ENCODE measurements around the gene COG5. TPM values are rescaled to one million over a fixed set of nuclear protein-coding genes. Genes with fewer than 3 reads are reported as not detected.

COG5 gene
- total and polyA plus RNA-seq, 2 of the 4 experiments (the other 2 are of a cell fraction): 18.5 to 27.4 TPM

GRCh38 chr7:107319724-107320228 is 243.9 kb downstream of the COG5 start:
- Histone ChIP-seq H3K27ac (ENCODE audit: insufficient read depth, low read length) (no peak overlapping the region), H4K91ac (ENCODE audit: insufficient read depth, low read depth, low read length) (no peak overlapping the region), H4K8ac (ENCODE audit: low read depth in 2 of 2, low read length in 2 of 2) (no peak overlapping the region), H3K23ac (ENCODE audit: low read depth, low read length) (no peak overlapping the region), H2AFZ (replicated peaks; ENCODE audit: low read length, poor library complexity) (no peak overlapping the region), H3K4me1 (ENCODE audit: control insufficient read depth, insufficient read depth, low read length) (no peaks in the 10 kb centered on the region; the same call in 1 of the 2 replicates), H3K4ac (ENCODE audit: low read depth, low read length) (no peak overlapping the region), H3K9me1 (ENCODE audit: insufficient read depth, low read length) (no peaks in the 10 kb centered on the region), H4K5ac (ENCODE audit: low read depth, low read length) (no peak overlapping the region), H3K4me3 (ENCODE audit: insufficient read depth, low read depth, low read length) (no peak overlapping the region), H2BK120ac (ENCODE audit: low read depth, low read length) (no peak overlapping the region), H3K56ac (ENCODE audit: extremely low read depth, insufficient read depth, low read length) (no peak overlapping the region), H3K36me3 (ENCODE audit: control insufficient read depth, insufficient read depth, low read length) (0 out of 2 replicates have a peak, but pooled peaks cover 2% of the 10 kb centered on the region), H3K4me2 (ENCODE audit: low read depth, low read length) (no peak overlapping the region), H4K20me1 (ENCODE audit: insufficient read depth, low read length) (no peaks in the 10 kb centered on the region), H2BK5ac (ENCODE audit: low read depth, low read length, poor library complexity, severe bottlenecking) (no peak overlapping the region), H3K27me3 (ENCODE audit: control insufficient read depth, insufficient read depth, low read length) (no peaks in the 10 kb centered on the region), H2BK20ac (ENCODE audit: low read depth, low read length) (no peak overlapping the region), H3K9ac (ENCODE audit: low read depth, low read length) (no peak overlapping the region), H2BK15ac (ENCODE audit: low read depth, low read length) (no peak overlapping the region), H2AK5ac (ENCODE audit: low read depth, low read length) (peak overlapping the region; percentile 11; the same call in 1 of the 2 replicates), H2AK9ac (replicated peaks; ENCODE audit: low read depth, low read length, poor library complexity) (no peak overlapping the region), H3K9me3 (ENCODE audit: control insufficient read depth, insufficient read depth, low read length) (no peaks in the 10 kb centered on the region), H3K79me1 (ENCODE audit: low read depth in 1 of 2, low read length in 2 of 2) (0 out of 4 replicates have a peak, but pooled peaks cover 3% of the 10 kb centered on the region in 2 experiments), H3K18ac (ENCODE audit: low read depth, low read length) (no peak overlapping the region), H3K14ac (replicated peaks; ENCODE audit: low read depth, low read length) (no peak overlapping the region)
- intact Hi-C loops (cut with micrococcal nuclease): no loop called here
- POLR2A ChIA-PET (ENCODE audit: unreplicated experiment): no interaction called here
- CTCF ChIA-PET: no interaction called here
- no TSS peak for BruUV-seq (replicated peaks)
- dilution Hi-C loops (cut with HindIII; ENCODE audit: low sequenced_read_pairs, unreplicated experiment): no loop called here
- WGBS, 2 experiments (ENCODE audit: extremely low coverage in 2 of 2, insufficient read length in 1 of 2): no CpG with 5 or more reads among the region's 2 CpGs
- TF ChIP-seq, protein P1, sequence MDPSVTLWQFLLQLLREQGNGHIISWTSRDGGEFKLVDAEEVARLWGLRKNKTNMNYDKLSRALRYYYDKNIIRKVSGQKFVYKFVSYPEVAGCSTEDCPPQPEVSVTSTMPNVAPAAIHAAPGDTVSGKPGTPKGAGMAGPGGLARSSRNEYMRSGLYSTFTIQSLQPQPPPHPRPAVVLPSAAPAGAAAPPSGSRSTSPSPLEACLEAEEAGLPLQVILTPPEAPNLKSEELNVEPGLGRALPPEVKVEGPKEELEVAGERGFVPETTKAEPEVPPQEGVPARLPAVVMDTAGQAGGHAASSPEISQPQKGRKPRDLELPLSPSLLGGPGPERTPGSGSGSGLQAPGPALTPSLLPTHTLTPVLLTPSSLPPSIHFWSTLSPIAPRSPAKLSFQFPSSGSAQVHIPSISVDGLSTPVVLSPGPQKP (IDR thresholded peaks at IDR 0.05; ENCODE audit: borderline replicate concordance, low read depth, low read length): no peak
- TF ChIP-seq USF2 (IDR thresholded peaks at IDR 0.05; ENCODE audit: low read depth, low read length): no peak
- no peak for TF ChIP-seq CHD1 (IDR thresholded peaks at IDR 0.05; ENCODE audit: low read depth, low read length)
- no peak for TF ChIP-seq CEBPB (IDR thresholded peaks at IDR 0.05; ENCODE audit: low read depth, low read length)
- no peak for TF ChIP-seq MAZ (IDR thresholded peaks at IDR 0.05; ENCODE audit: borderline replicate concordance, low read depth, low read length)
- no peak for TF ChIP-seq SMC3 (IDR thresholded peaks at IDR 0.05; ENCODE audit: low read depth, low read length)
- no peak for TF ChIP-seq BHLHE40 (IDR thresholded peaks at IDR 0.05; ENCODE audit: low read depth, low read length)
- no peak for TF ChIP-seq RCOR1 (IDR thresholded peaks at IDR 0.05; ENCODE audit: insufficient replicate concordance, low read length)
- no peak for TF ChIP-seq CTCF (conservative IDR thresholded peaks at IDR 0.05; ENCODE audit: low read depth, low read length)
- TF ChIP-seq MAFK (IDR thresholded peaks at IDR 0.05; ENCODE audit: low read depth, low read length): no peak
- no peak for TF ChIP-seq NFE2L2 (IDR thresholded peaks at IDR 0.05; ENCODE audit: low read depth, low read length)
- no peak for TF ChIP-seq MXI1 (IDR thresholded peaks at IDR 0.05; ENCODE audit: borderline replicate concordance, low read depth, low read length)
- TF ChIP-seq RAD21 (IDR thresholded peaks at IDR 0.05; ENCODE audit: low read length): no peak
- no peak for TF ChIP-seq POLR2A (IDR thresholded peaks at IDR 0.05; ENCODE audit: low read depth, low read length)
- no peak for TF ChIP-seq RFX5 (IDR thresholded peaks at IDR 0.05; ENCODE audit: low read depth, low read length)
- DNase-seq (no peak), ATAC-seq (ENCODE audit: low read depth) (no peak)
- in situ Hi-C loops (cut with MboI; ENCODE audit: low sequenced_read_pairs): no loop called here

Data from IMR-90 (cell line).